Ascending aorta (tissue), 2 donors: ENCODE data around the gene MEX3C. TPM values are rescaled to one million over a fixed set of nuclear protein-coding genes. Genes with fewer than 3 reads are reported as not detected.

ENCODE experiments used
- DNase-seq, 2 donors: peaks; one replicate each; pipeline ENCODE4 v3.0.0-alpha.2; 2019; ENCODE audit warnings: low spot score in 2 of 2
- H3K27ac ChIP-seq, 2 donors: fragments of 200-600 bp; sonication (generic); one replicate each; pipeline ENCODE4 v1.5.1; 2016 to 2017; ENCODE audit warnings: mild to moderate bottlenecking in 1 of 2
- H3K27me3 ChIP-seq: fragments of 200-600 bp; sonication (generic); one replicate; pipeline ENCODE4 v1.5.1; 2017
- H3K36me3 ChIP-seq, 2 donors: fragments of 200-600 bp; sonication (generic); one replicate each; pipeline ENCODE4 v1.5.1; 2016
- H3K4me1 ChIP-seq, 2 donors: fragments of 200-600 bp; sonication (generic); one replicate each; pipeline ENCODE4 v1.5.1; 2016 to 2017; ENCODE audit warnings: mild to moderate bottlenecking in 1 of 2
- H3K4me3 ChIP-seq, 2 donors: fragments of 200-600 bp; sonication (generic); one replicate each; pipeline ENCODE4 v1.5.1; 2016 to 2017; ENCODE audit warnings: mild to moderate bottlenecking in 1 of 2
- H3K9me3 ChIP-seq, 2 donors: fragments of 200-600 bp; sonication (generic); one replicate each; pipeline ENCODE4 v1.5.1; 2016
- CTCF ChIP-seq, 3 experiments: fragments of 200-600 bp in 2 of 3; fragments of 450-650 bp in 1 of 3; sonication (generic) in 2 of 3; IDR thresholded peaks; one replicate each; pipeline ENCODE4 v1.5.1; 2016 to 2019; ENCODE audit warnings: antibody characterized with exemption in 3 of 3, mild to moderate bottlenecking in 1 of 3, moderate library complexity in 1 of 3
- intact Hi-C: fragments of 100-400 bp; cut with DNase I; formaldehyde crosslinking; loops from one replicate; pipeline ENCODE4 v1.15.1; 2023
- total RNA-seq: library from RNA; depleted of rRNA; stranded (reverse); fragments of >200 nt; gene quantifications from one replicate; pipeline ENCODE4 v1.1.0, GENCODE V29; 2016

The MEX3C gene
- total RNA-seq, 1 donor from 2014 or later = 97.7 TPM

- no peaks in the 10 kb centered on the region for H3K27me3 ChIP-seq
- no peak for DNase-seq
- no peak for TF ChIP-seq CTCF (IDR thresholded peaks at IDR 0.05)
- H3K4me3 ChIP-seq = no peak overlapping the region
- H3K36me3 ChIP-seq = no peaks in the 10 kb centered on the region
- H3K4me1 ChIP-seq = no peaks in the 10 kb centered on the region
- no peaks in the 10 kb centered on the region for H3K9me3 ChIP-seq
- H3K27ac ChIP-seq = no peak overlapping the region
- intact Hi-C loops = no loop called here
Measured at GRCh38 chr18:51182824-51183223, 14.7 kb downstream of the MEX3C start.

GRCh38 chr18:51171625-51172259 lies 25.7 kb downstream of the MEX3C start:
- Histone ChIP-seq H3K36me3 (peaks cover 13 to 22% of the 10 kb centered on the region in 2 donors), H3K9me3 (no peaks in the 10 kb centered on the region), H3K27ac (no peak overlapping the region), H3K4me3 (no peak overlapping the region), H3K27me3 (no peaks in the 10 kb centered on the region), H3K4me1 (no peaks in the 10 kb centered on the region)
- DNase-seq = no peak
- TF ChIP-seq CTCF (IDR thresholded peaks at IDR 0.05) = no peak
- intact Hi-C loops = no loop called here

GRCh38 chr18:51171223-51171622 lies 26.3 kb downstream of the MEX3C start:
- H3K27ac ChIP-seq = no peak overlapping the region
- TF ChIP-seq CTCF (IDR thresholded peaks at IDR 0.05) = no peak
- H3K9me3 ChIP-seq = no peaks in the 10 kb centered on the region
- peaks cover 8 to 17% of the 10 kb centered on the region in 2 donors for H3K36me3 ChIP-seq
- no peak overlapping the region for H3K4me3 ChIP-seq
- intact Hi-C loops = no loop called here
- H3K4me1 ChIP-seq = no peaks in the 10 kb centered on the region
- H3K27me3 ChIP-seq = no peaks in the 10 kb centered on the region
- no peak for DNase-seq

GRCh38 chr18:51170664-51171063 lies 26.8 kb downstream of the MEX3C start:
- Histone ChIP-seq H3K9me3 (no peaks in the 10 kb centered on the region), H3K36me3 (peaks cover 3 to 11% of the 10 kb centered on the region in 2 donors)
- intact Hi-C loops = no loop called here

GRCh38 chr18:51169731-51170130 lies 27.8 kb downstream of the MEX3C start:
- Histone ChIP-seq H3K27ac (no peak overlapping the region), H3K36me3 (peaks cover 0 to 3% of the 10 kb centered on the region in 2 donors), H3K4me3 (no peak overlapping the region), H3K4me1 (peaks cover 0 to 3% of the 10 kb centered on the region in 2 donors), H3K27me3 (no peaks in the 10 kb centered on the region), H3K9me3 (no peaks in the 10 kb centered on the region)
- no peak for TF ChIP-seq CTCF (IDR thresholded peaks at IDR 0.05)
- DNase-seq = no peak
- intact Hi-C loops = no loop called here

More at GRCh38 chr18:51170664-51171063, 26.8 kb downstream of the MEX3C start:
- Histone ChIP-seq H3K27me3 (no peaks in the 10 kb centered on the region), H3K27ac (no peak overlapping the region), H3K4me1 (no peaks in the 10 kb centered on the region), H3K4me3 (no peak overlapping the region)
- no peak for DNase-seq
- no peak for TF ChIP-seq CTCF (IDR thresholded peaks at IDR 0.05)
